HG02571 (cell line): ENCODE measurements around the gene MGMT.

ENCODE experiments used
- ATAC-seq: cut with Tn5 transposase; IDR thresholded peaks from one replicate; pipeline ENCODE4 v1.9.1; 2021; ENCODE audit warnings: mild to moderate bottlenecking, moderate library complexity; ENCODE audit not compliant: unreplicated experiment

Gene MGMT

DNA sequence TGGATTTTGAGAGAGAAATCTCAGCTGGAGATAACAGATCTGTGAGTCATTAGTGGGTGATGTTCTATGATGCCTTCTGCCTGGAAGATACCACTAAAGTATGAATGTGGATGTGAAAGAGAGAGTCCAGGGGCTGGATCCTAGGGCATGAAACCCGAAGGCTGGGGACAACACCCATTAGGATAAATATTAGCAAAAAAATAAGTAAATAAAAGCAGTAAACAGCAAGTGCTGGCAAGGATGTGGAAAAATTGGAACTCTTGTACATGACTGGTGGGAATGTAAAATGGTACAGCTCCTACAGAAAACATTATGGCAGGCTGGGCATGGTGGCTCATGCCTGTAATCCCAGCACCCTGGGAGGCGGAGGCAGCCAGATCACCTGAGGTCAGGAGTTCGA, 16.6 kb upstream of the MGMT start:
- no peak for ATAC-seq

DNA sequence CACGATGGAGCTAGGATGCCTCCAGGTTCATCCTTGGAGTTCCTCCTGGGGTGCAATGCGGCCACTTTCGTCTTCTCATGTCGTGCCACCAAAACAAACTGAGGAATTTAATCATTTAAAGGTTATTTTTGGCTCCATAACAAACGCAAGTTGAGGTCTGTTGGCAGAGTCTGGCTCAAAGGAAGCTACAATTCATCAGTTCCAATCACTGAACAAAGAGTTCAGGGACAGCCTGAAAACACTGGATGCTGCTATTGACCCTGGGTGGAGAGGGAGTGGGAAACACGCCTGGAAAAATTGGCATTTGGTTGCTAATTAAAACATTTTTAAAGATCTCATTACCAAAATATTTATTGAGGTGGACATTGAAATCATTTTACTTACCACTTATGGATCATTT, 11.4 kb upstream of the MGMT start:
- no peak for ATAC-seq

DNA sequence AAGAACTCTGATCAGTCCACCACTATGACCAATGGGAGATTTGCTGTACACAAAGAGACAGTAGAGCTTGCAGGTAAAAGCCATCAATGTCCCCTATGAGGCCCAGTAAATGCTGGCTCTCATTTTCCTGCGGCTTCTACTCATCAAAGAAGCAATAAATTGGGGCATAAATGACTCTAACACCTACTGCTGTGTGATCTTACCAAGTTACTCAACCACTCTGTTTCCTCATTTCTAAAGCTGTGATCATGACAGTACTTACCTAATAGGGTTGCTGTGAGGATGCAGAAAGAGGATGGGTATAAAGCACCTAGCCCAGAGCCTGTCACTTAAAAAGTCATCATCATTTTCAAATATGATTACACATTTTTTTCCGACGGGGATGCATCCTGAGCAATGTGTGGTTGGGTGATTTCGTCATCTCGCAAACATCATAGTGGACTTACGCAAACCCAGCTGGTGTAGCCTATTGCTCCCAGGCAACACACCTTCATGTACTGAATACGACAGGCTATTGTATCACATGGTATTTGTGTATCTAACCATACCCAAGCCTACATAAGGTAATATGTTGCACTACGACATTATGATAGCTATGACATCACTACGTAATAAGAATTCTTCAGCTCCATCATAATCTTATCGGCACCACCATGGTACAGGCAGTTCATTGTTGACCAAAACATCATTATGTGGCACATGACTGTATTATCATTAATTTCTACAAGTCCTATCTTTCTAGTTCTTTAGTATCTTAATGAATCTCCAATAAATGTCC, 7.1 kb upstream of the MGMT start:
- ATAC-seq, result no peak

DNA sequence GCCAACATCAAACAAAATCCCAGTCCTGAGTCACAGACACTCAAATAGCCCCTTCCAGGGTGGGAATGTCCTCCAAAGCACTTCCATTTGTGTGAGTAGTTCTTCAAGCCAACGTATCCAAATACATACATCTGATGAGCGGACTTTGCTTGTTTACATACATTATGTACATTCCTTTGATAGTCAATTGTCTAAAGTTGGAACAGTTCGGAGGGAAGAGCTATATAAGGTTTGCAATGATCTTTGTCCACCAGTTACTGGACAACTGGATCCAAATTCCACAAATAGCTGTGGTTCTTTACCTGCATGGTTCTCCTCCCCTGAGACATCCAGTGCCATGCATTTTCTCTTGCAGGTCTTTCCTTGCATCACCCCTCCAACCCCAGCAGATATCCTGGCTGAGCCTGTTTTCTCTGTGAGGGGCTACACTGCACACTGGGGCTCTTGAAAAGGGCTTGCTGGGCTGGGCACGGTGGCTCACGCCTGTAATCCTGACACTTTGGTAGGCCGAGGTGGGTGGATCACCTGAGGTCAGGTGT, 4.7 kb upstream of the MGMT start:
- ATAC-seq, result no peak

GRCh38 chr10:129464251-129464650, 2.8 kb upstream of the MGMT start:
- no peak for ATAC-seq

GRCh38 chr10:129465796-129466702, 992 bp upstream of the MGMT start:
- ATAC-seq, result no peak

- ATAC-seq, result peak; percentile 10
Observed at GRCh38 chr10:129467359-129468064, 471 bp downstream of the MGMT start.

DNA sequence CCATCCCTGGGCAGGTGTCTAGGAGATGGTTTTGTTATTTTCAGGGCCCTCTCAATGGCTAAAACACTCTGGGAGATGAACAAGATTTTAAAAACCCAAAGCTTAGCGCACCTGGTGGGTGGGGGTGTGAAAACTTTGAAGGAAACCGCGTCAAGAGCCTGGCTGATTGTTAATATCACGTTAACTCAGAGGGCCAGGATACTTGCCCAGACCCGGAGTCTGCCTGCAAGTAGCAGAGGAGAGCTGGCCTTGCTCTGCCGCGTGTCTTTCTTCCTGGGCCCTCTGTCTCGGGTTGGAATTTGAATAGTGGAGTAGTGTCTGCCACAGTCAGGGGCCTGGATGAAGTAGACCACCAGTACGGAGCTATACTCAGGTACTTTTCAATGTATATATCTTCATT, 1.1 kb downstream of the MGMT start:
- no peak for ATAC-seq

- no peak for ATAC-seq
Observed at GRCh38 chr10:129470103-129470851, 3.2 kb downstream of the MGMT start.

GRCh38 chr10:129471447-129472175, 4.6 kb downstream of the MGMT start:
- ATAC-seq, result no peak

DNA sequence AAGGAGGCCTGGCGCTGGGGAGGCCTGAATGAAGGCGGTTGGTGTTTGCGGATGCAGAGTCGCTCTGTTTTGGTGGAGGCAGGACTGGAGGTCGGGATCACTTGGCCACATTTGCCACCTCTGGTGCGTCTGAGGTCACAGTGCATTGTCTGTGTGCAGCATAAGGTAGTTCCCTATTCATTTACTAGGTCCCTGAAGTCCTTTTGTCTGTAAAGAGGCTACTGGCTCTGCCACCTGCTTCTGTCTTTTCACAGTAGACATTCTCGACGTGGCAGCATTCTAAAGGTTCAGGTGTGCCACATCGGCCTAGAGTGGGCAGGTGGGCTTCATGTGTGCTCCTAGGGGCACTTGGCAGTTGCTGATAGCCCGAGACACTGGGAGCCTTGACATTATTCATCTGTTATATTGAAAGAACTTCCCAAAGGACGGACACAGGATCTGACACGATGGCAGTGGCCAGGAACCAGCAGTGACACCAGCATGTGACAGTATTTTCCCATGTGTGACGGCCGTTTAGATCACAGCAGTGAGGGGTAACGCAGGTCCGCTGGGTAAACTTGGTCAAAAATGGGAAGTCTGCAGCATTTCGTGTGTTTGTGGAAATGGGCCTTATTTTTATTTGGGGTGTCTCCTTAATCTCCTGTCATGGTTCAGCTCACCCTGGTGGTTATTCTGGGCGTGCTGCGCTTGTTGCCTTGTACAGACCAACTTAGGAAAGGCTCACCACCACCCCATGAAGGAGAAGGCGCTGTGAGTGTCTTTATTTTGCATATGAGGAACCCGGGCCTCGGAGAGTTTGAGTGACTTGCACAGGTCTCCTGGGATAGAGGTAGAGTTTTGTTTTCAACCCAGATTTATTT, 5.9 kb downstream of the MGMT start:
- ATAC-seq, result no peak

DNA sequence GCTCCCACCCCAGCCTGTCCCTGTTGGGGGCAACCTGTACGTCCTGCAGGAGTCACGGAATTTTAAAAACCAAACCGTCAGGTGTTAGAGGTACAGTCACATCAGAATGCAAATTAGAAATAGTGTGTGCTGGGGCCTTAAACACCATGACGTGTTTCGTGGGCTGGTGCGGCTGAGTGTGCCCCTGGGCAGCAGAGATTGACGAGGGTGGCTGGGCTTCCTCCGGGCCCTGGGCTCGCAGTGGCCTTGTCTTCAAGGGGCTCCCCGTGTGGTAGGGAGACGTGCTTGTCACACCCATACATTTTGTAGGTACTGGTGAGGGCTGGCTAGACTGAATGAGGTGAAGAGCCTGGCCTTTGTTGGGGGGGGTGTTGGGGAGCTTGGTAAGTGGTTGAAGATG, 7.6 kb downstream of the MGMT start:
- ATAC-seq, result no peak

DNA sequence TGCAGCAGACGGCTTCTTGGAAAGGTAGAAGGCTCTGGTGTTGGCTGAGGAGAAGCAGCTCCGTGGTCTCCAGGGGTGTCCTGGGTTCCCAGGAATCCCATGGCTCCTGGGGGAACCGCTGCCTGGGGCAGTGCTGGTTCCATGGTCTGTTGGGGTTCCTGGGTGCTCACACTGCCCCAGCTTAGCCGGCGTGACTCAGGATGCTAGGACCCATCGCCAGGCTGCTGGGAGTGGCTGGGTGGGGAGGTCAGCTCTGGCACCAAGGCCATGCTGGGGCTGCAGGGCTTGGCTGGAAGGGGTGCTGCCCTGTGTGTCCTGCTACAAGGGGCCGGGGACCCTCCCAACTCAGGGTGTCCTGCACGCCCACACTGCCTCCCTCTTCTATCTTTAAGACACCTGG, 9.4 kb downstream of the MGMT start:
- ATAC-seq, result no peak

DNA sequence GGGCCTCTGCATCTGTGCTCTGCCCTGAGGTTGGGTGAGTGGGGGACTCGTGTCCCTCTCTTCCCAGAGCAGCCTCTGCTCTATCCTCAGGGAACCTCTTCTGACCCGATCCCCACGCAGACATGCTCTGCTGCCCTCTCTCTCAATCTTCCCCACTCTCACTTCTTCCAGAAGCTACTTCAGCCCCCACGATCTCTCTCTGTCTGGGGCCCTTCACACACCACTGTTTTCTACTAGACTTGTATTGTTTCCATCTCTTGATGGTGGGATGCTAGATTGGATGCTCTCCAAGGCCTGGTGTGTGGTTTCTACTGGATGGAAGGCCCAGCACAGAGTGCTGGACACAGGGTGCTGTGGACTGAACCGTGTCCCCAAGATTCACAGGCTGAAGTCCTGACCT, 10.0 kb downstream of the MGMT start:
- ATAC-seq, result no peak

DNA sequence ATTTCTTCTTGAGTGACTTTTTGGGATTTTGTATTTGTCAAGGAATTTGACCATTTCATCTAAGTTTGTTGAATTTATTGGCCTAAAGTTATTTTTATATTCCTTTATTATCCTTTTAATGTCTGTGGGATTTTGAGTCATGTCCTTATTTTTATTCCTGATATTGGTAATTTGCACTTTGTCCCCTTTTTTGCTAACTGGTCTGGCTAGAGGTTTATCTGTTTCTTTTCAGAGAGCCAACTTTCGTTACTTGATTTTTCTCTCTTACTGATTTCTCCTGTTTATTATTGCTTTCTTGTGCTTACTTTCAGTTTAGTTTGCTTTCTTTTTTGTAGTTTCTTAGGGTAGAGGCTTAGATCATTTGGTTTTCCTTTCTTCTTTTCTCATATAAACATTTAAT, 14.6 kb downstream of the MGMT start:
- ATAC-seq, result no peak

DNA sequence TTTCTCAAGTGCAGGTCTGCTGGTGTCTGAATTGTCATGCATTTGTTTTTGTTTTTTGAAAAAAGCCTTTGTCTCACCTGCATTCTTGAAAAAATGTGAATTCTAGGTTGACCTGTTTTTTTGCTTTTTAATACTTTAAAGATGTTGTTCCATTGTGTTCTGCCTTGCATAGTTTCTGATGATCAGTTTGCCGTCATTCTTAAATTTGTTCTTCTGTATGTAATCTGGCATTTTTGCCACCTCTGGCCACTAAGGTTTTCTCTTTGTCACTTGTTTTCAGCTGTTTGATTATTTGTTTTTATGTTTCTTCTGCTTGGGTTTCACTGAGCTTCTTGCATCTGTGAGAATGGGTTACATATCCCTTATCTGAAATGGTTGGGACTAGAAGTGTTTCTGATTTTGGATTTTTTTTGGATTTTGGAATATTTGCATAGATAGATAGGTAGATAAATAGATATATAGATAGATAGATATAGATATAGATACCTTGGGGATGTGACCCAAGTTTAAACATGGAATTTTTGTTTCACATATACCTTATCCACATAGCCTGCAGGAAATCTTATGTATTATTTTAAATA, 16.5 kb downstream of the MGMT start:
- ATAC-seq, result no peak

GRCh38 chr10:129486805-129487204, 19.8 kb downstream of the MGMT start:
- no peak for ATAC-seq

- ATAC-seq, result no peak
Observed at GRCh38 chr10:129491123-129491734, 24.2 kb downstream of the MGMT start.
